GM10248 (cell line): Measurements from ENCODE around the gene TECR.
A peak's percentile ranks its signal among the peaks of the same experiment; 100 is the strongest.

Experiments
- CTCF ChIA-PET: fragments of 300-600 bp; sonication (Branson Sonifier 250); formaldehyde crosslinking; extraction: SDS; loops from one replicate; lab custom pipeline; 2021; ENCODE audit warnings: antibody characterized with exemption; lab: Yijun Ruan, JAX
- POLR2A ChIA-PET: fragments of 350-650 bp; sonication (Branson Sonifier 250); formaldehyde crosslinking; extraction: SDS; loops from one replicate; lab custom pipeline; 2020; ENCODE audit warnings: antibody characterized with exemption; lab: Yijun Ruan, JAX
- DNase-seq: peaks from one replicate; pipeline ENCODE4 v3.0.0; 2012; ENCODE audit errors: extremely low spot score
- CTCF ChIP-seq: IDR thresholded peaks from 2 replicates; pipeline ENCODE4 v1.5.1; 2012; ENCODE audit warnings: mild to moderate bottlenecking, low read depth; ENCODE audit errors: extremely low read depth, missing control alignments, control extremely low read depth

Gene TECR

GRCh38 chr19:14492756-14493337 lies 36.5 kb upstream of the TECR start:
- POLR2A ChIA-PET: interaction anchor here (0.6 kb wide), 1 partner anchor 12 kb away, joined by 3 read pairs; no protein-coding TSS in a partner anchor
- no peak for TF ChIP-seq CTCF
- no peak for DNase-seq
- CTCF ChIA-PET: interaction anchor here (1.6 to 3.1 kb wide), 3 partner anchors 9 to 14 kb away, joined by 5 to 19 read pairs (median 6); no protein-coding TSS in a partner anchor

GRCh38 chr19:14494411-14494810 lies 35.0 kb upstream of the TECR start:
- ChIA-PET CTCF (interaction anchor here (1.2 to 5.8 kb wide), 4 partner anchors 9 to 27 kb away, joined by 3 to 43 read pairs (median 16); no protein-coding TSS in a partner anchor), POLR2A (no interaction called here)
- no peak for DNase-seq
- no peak for TF ChIP-seq CTCF

- TF ChIP-seq CTCF: no peak
- CTCF ChIA-PET: interaction anchor here (1.1 to 5.8 kb wide), 6 partner anchors 8 to 28 kb away, joined by 3 to 43 read pairs (median 4); no protein-coding TSS in a partner anchor
- POLR2A ChIA-PET: no interaction called here
- DNase-seq: peak; percentile 22
Observed at GRCh38 chr19:14494910-14495671, 34.3 kb upstream of the TECR start.

GRCh38 chr19:14495672-14496028 lies 33.7 kb upstream of the TECR start:
- ChIA-PET POLR2A (no interaction called here), CTCF (interaction anchor here (1.1 to 5.8 kb wide), 6 partner anchors 8 to 29 kb away, joined by 3 to 43 read pairs (median 4); no protein-coding TSS in a partner anchor)
- DNase-seq: no peak
- TF ChIP-seq CTCF: no peak

- peak; percentile 98 for DNase-seq
- ChIA-PET POLR2A (no interaction called here), CTCF (interaction anchor here (1.1 to 5.8 kb wide), 5 partner anchors 9 to 29 kb away, joined by 3 to 43 read pairs (median 4); no protein-coding TSS in a partner anchor)
- TF ChIP-seq CTCF: no peak
Observed at GRCh38 chr19:14496029-14496833, 33.2 kb upstream of the TECR start, which contains the start of gene GIPC1. Gene GIPC1, minus strand, starts transcription at chr19:14496127. Its CDS starts 13,151 bp downstream, at chr19:14482976.

- POLR2A ChIA-PET: no interaction called here
Observed at GRCh38 chr19:14496834-14497227, 32.6 kb upstream of the TECR start.

More at GRCh38 chr19:14496834-14497227, 32.6 kb upstream of the TECR start:
- CTCF ChIA-PET: interaction anchor here (1.6 to 5.8 kb wide), 3 partner anchors 9 to 90 kb away, joined by 3 to 43 read pairs (median 28); no protein-coding TSS in a partner anchor
- DNase-seq: no peak
- no peak for TF ChIP-seq CTCF
